SK-N-SH treated with all-trans-retinoic acid at 6 μM for 48 hours (cell line): ENCODE results near the gene THRAP3.

Source experiments
- CSDC2 ChIP-seq: fragments of 250-450 bp; sonication (Bioruptor Pico); IDR thresholded peaks from 2 replicates; pipeline ENCODE4 v1.5.0; 2020; ENCODE audit warnings: mild to moderate bottlenecking, moderate library complexity
- PATZ1 ChIP-seq: fragments of 250-450 bp; sonication (Bioruptor Pico); IDR thresholded peaks from 2 replicates; pipeline ENCODE4 v1.8.0; 2020; ENCODE audit warnings: mild to moderate bottlenecking, moderate library complexity, borderline replicate concordance
- TCF4 ChIP-seq: fragments of 250-450 bp; sonication (Bioruptor Pico); IDR thresholded peaks from 2 replicates; pipeline ENCODE4 v1.8.0; 2021; ENCODE audit warnings: mild to moderate bottlenecking, moderate library complexity, borderline replicate concordance
- ZC3H10 ChIP-seq: fragments of 250-450 bp; sonication (Bioruptor Pico); IDR thresholded peaks from 2 replicates; pipeline ENCODE4 v1.5.1; 2021; ENCODE audit warnings: mild to moderate bottlenecking, moderate library complexity

- TF ChIP-seq TCF4 (CRISPR knock-in tag) (no peak), ZC3H10 (CRISPR knock-in tag) (no peak), PATZ1 (CRISPR knock-in tag) (no peak), CSDC2 (CRISPR knock-in tag) (no peak)
These were observed 45.0 kb upstream of the THRAP3 start for GRCh38 chr1:36179220-36179600.
